GM18505 (cell line): Measurements from ENCODE around the gene RNF125.
A peak's percentile ranks its signal among the peaks of the same experiment; 100 is the strongest.
"Not testable (repeated sequence)": the region's sequence is repeated elsewhere in the genome, so short reads cannot be mapped to it uniquely, and the experiment has no call there.

ENCODE experiments used
- ATAC-seq: cut with Tn5 transposase; IDR thresholded peaks from one replicate; pipeline ENCODE4 v1.9.1; 2021; ENCODE audit not compliant: unreplicated experiment
- POLR2A ChIP-seq: IDR thresholded peaks from 4 replicates; pipeline ENCODE4 v1.6.1; 2011; ENCODE audit warnings: borderline replicate concordance; ENCODE audit not compliant: insufficient read depth, insufficient read length; ENCODE audit errors: extremely low read depth

The RNF125 gene

GRCh38 chr18:32018331-32019250, at the start of gene RNF125:
Gene RNF125, plus strand, starts transcription at chr18:32018825. Its CDS starts 39 bp downstream, at chr18:32018864.
- TF ChIP-seq POLR2A, result peak; percentile 72
- ATAC-seq, result peak; percentile 85

- TF ChIP-seq POLR2A, result no peak
- ATAC-seq, result no peak
Observed at GRCh38 chr18:31970617-31971016, 48.0 kb upstream of the RNF125 start.

- no peak for ATAC-seq
- no peak for TF ChIP-seq POLR2A
Observed at GRCh38 chr18:31973929-31974546, 44.6 kb upstream of the RNF125 start.

- TF ChIP-seq POLR2A, result no peak
- no peak for ATAC-seq
Observed at GRCh38 chr18:31976242-31976641, 42.4 kb upstream of the RNF125 start.

DNA sequence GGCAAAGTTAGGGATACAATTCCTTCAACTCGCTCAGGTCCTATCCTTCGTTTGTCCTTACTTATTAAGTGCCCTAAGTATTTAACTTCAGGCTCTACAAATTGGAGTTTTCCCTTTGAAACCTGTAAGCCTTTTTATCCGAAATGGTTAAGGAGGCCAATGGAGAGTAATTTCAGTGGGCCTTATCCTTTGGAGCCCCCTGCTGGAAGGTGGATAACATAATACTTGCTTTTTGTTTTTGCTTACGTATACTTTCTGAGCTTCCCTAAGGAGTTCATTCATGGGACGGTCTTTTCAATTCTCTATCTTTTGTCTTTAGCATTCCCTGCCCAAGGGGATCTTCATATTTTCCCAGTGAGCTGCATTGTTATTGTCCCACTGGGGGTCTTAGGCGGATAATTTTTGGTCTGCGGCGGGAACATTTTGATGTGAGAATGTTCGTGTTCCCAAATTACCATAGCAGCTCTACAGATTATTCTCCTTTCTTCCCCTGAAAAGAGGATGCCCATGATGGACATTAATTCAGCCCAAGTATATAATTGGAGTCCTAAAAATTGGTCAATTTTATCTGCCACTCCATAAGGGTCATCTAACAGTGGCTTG, 41.3 kb upstream of the RNF125 start:
- no peak for ATAC-seq
- TF ChIP-seq POLR2A, result no peak

DNA sequence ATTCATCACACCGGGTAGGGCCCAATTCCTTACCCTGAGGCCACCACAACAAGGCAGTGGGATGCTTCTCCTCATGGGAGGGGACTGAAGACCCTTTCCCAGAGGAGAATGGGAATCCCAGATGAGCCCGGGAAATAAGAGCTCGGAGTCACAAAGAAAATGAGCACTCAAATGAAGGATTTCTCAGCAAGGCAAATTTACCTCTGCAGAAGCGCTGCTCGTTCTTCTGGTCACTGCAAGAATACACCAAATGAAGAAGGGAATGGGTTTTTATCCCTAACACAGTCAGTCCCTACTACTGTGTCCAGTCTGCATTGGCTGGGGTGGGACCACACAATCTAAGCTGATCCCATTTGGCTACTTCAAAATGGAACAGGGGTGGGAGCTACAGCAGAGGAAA, 40.0 kb upstream of the RNF125 start:
- no peak for TF ChIP-seq POLR2A
- ATAC-seq, result no peak

DNA sequence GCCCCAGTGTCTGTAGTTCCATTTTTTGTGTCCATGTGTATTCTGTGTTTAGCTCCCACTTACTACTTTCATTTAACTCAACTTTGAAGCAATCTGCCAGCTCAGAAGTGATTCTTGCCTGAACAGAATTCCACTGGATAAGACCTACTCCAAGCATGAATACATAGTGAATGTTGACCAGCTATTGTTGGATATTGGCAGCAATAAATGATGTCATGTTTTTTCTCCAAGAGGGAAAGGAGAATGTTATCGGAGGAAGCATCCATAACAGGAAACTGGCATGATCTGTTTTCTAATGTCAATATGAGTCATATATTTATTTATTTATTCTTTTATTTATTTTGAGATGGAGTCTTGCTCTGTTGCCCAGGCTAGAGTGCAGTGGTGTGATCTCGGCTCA, 38.9 kb upstream of the RNF125 start:
- no peak for TF ChIP-seq POLR2A
- no peak for ATAC-seq

GRCh38 chr18:31980863-31981262, 37.8 kb upstream of the RNF125 start:
- no peak for ATAC-seq
- TF ChIP-seq POLR2A, result no peak

DNA sequence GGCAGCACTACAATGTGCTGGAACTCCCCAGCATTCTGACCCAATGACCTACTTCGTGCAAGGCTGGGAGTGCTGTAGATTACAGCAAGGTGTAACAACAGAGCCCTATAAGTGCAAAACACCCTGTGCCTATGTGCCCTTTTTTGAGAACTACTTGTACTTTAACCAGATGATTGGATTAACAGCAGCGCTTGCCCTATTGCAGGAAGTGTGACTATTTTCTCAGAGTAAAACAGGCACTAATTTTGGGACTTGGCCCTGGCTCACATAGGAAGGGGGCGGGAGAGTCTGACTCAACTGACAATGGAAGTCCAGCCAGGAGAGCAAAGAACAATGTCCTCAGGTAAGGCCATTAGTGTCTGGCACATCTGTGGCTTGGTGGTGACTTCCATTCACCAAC, 35.6 kb upstream of the RNF125 start:
- no peak for TF ChIP-seq POLR2A

GRCh38 chr18:31983976-31984375, 34.6 kb upstream of the RNF125 start:
- ATAC-seq, result no peak
- no peak for TF ChIP-seq POLR2A

More for the DNA sequence above, 35.6 kb upstream of the RNF125 start:
- no peak for ATAC-seq

DNA sequence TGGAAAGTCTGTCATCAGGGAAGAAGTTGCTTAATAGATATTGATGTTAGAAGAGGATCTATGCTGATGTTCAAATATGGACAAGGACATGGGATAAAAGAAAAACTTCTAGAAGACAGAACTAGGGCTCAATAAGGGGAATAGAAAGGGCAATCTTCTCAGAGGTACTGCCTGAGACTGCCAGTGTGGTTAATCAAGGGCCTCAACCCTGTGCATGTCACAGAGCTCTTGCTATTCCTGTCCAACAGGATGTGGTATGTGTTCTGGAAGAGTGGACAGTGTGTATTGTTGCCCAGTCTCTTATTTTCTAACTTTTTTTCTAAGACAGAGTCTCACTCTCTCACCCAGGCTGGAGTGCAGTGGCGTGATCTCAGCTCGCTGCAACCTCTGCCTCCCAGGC, 27.8 kb upstream of the RNF125 start:
- no peak for TF ChIP-seq POLR2A
- peak; percentile 100 for ATAC-seq

DNA sequence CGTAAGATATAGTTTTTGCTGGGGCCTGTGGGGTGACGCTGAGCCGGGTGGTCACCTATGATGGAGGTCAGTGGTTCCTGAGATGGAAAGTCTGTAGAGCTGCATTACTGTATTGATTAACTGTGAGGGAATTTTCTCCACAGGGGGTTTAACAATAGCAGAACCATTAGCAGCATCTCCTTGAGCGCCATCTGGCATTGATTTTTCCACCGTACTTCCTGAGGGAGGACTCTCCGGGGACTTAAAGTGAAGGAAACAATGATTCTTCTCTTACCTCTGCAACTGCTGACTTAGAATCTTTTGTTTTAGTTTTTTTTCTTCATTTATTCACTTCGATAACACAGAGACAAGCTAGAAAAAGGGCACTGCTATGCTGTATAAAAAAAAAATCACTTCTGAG, 22.6 kb upstream of the RNF125 start:
- no peak for ATAC-seq
- no peak for TF ChIP-seq POLR2A

DNA sequence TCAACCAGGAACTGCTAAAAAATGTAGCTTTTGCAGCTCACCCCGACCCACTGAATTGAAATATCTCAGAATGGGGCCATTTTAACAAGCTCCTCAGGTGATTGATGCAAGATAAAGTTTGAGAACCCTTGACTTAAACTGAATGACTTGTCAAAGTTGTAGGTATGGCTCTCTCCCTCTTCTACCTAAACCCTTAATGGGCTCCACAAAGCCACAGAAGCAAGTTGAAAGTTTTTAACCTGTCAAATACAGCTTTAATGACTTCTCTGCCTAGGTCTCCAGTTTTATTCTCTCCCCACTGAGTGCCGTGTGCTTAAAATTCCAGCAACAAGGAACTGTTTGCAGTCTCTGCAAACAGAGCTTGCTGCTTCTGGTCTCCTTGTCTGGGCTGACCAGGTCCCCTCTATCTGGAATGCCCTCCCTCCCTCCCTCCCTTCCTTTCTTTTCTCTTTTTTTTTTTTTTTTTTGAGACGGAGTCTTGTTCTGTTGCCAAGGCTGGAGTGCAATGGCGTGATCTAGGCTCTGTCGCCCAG, 19.7 kb upstream of the RNF125 start:
- no peak for TF ChIP-seq POLR2A
- ATAC-seq, result no peak

DNA sequence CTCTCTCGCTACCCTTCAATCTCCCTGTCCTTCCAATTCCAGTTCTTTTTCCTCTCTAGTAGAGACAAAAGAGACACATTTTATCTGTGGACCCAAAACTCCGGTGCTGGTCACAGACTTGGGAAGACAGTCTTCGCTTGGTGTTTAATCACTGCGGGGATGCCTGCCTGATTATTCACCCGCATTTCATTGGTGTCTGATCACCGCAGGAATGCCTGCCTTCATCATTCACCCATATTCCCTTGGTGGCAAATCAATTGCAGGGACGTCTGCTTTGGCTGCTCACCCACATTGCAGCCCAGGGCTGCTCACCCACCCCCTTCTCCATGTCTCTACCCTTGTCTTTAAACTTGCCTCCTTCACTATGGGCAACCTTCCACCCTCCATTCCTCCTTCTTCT, 17.5 kb upstream of the RNF125 start:
- not testable (repeated sequence) for ATAC-seq

- ATAC-seq, result not testable (repeated sequence)
Observed at GRCh38 chr18:32003822-32004221, 14.8 kb upstream of the RNF125 start.
